Panc1 (cell line): ENCODE measurements around the gene ANK3.

ENCODE experiments used
- CTCF ChIP-seq: fragments of 450-650 bp; IDR thresholded peaks from 2 replicates; pipeline ENCODE4 v1.5.1; 2017; ENCODE audit warnings: mild to moderate bottlenecking
- POLR2AphosphoS5 ChIP-seq: IDR thresholded peaks from 2 replicates; pipeline ENCODE4 v1.6.1; 2012; ENCODE audit warnings: mild to moderate bottlenecking, low read depth, low read length, moderate library complexity

- TF ChIP-seq CTCF (no peak), POLR2AphosphoS5 (no peak)
Observed at GRCh38 chr10:60433684-60434083, 44.0 kb upstream of the ANK3 start.
